HG03378 (cell line): ENCODE results near the gene SELENON.

ENCODE experiments used
- ATAC-seq: cut with Tn5 transposase; IDR thresholded peaks from one replicate; pipeline ENCODE4 v1.9.1; 2021; ENCODE audit warnings: mild to moderate bottlenecking, moderate library complexity; ENCODE audit not compliant: unreplicated experiment

SELENON gene

GRCh38 chr1:25858494-25858893, 58.5 kb downstream of the SELENON start:
- ATAC-seq, result no peak

GRCh38 chr1:25858906-25859789, 59.2 kb downstream of the SELENON start, which contains the start of gene AUNIP:
TSS of gene AUNIP (minus strand) at chr1:25859457. CDS start at chr1:25859357, 100 bp downstream.
- peak; percentile 53 for ATAC-seq

- ATAC-seq, result no peak
These were observed 61.6 kb downstream of the SELENON start for GRCh38 chr1:25861316-25862286.

GRCh38 chr1:25862785-25863485, 62.9 kb downstream of the SELENON start:
- no peak for ATAC-seq

GRCh38 chr1:25863486-25864262, 63.7 kb downstream of the SELENON start:
- no peak for ATAC-seq

GRCh38 chr1:25864434-25864833, 64.4 kb downstream of the SELENON start:
- no peak for ATAC-seq

GRCh38 chr1:25866288-25866687, 66.3 kb downstream of the SELENON start:
- ATAC-seq, result no peak

- no peak for ATAC-seq
These were observed 67.4 kb downstream of the SELENON start for GRCh38 chr1:25867210-25867991.
